A204.1 (cell line): ENCODE results near the gene TEKTIP1.
"Not testable (repeated sequence)": the region's sequence is repeated elsewhere in the genome, so short reads cannot be mapped to it uniquely, and the experiment has no call there.

Experiments
- FAIRE-seq: peaks from 2 replicates; lab custom pipeline; 2012; peaks lifted over from hg19 to GRCh38; lab: Jason Lieb, UNC

The TEKTIP1 gene

DNA sequence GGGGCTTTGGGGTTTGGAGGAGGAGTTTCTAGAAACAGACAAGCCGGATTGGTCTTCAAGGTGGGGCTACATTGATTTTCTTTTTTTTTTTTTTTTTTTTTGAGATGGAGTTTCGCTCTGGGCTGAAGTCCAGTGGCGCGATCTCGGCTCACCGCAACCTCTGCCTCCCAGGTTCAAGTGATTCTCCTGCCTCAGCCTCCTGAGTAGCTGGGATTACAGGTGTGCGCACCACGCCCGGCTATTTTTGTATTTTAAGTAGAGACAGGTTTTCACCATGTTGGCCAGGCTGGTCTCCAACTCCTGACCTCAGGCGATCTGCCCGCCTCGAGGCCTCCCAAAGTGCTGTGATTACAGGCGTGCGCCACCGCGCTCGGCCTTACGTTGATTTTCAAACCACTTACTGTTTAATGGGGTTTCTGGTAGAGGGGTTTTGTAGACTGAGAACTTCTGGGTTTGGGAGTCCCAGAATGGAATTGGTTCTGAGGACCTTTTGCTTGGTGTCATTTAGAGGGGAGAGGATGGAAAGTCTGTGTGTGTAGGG, 30.8 kb upstream of the TEKTIP1 start:
- not testable (repeated sequence) for FAIRE-seq

DNA sequence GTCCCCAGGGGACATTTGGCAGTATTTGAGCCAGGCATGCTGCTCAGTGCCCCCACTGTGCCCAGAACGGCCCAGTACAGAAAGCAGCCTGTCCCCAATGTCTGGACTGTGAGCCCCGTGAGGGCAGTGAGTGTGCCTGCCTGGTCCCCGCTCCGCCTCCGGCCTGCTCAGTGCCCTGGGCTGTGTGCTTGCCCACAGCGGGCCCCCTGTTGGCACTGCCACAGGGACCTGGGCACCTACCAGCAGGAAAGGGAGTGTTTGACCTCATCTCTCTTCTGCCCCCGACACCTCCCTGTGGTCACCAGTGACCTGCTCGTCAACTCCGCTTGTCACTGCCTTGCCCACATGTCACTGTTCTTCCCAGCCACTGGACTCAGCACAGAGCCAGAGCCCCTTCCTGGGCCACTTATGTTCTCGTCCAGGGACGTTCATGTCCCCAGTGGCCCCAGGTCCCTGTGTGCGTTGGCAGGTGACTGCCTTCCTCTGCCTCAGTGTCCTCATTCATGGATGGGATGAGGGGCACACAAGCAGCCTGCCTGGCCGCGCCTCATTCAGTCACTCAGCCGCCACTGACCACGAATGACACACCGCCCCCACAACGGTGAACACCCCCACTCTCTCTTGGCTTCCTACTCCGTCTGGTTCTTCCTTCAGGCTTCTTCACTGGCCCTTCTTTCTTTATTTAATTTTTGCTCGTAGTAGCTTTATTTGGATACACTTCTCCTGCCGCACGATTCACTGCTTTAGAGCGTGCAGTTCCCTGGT, 30.0 kb upstream of the TEKTIP1 start:
- no peak for FAIRE-seq

DNA sequence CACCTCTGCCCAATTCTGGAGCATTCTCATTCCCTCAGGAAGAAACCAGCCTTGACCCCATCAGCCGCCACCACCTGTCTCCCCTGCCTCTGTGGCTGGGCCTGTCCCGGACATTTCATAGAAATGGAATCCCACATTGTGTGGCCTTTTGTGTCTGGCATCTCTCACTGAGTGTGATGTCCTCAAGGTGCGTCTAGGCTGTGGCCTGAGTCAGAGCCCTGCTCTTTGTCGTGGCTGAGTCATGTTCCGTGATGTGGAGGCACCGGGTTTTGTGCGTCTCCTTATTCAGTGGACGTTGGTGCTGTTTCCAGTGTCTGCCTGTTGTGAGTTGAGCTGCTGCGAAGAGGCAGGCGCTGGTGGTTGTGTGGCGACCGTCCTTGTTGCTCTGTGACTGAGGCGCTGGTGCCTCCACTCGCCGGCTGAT, 29.4 kb upstream of the TEKTIP1 start:
- no peak for FAIRE-seq

DNA sequence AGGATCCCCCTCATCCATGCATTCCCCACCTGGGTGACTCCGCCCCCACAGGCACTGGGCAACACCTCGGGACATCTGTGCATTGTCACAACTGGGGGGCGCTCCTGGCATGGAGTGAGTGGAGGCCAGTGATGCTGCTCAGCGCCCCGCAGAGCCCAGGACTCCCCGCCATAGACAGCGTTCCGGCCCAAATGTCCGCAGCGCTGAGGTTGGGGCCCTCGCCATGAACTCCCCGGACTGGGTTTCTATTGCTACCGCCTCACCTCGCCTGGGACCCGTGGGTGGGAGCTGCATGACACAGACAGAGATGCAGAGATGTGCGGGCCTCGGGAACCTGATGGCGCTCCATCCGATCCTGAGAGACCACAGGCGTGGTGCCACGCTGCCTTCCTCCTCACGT, 28.2 kb upstream of the TEKTIP1 start:
- no peak for FAIRE-seq

DNA sequence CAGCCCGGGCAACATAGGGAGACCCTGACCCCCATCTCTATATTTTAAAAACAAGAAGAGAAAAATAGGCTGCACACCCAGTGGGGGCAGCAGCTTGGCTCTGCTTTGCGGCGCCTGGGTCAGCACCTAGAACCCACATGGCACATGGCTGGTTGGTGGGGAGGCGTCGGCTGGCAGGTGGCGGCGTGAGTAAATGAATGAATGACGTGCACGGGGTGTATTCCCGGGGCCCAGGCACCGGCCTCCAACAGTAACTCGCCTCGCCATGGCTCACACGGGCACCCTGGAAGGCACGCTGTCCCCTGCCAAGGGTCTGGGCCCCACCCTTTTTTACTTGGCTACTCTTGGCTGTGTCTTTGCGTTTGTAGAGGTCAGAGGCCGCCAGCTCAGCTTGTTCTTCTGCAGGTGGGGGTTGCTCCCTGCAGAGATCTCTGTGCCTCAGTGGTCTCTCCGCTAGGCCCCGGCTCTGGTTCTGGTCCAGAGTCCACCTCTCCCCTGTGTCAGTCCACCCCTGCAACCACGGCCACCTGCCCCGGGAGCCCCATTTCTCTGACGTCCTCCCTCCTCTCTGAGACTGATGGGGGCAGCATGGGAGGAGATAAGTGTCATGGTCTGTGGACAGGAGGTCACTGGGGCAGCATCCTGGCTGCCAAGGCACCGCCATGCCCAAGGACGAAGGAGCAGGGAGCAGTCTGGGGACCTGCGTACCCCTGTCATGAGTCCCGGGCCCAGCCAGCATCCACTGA, 27.3 kb upstream of the TEKTIP1 start:
- FAIRE-seq, result no peak

DNA sequence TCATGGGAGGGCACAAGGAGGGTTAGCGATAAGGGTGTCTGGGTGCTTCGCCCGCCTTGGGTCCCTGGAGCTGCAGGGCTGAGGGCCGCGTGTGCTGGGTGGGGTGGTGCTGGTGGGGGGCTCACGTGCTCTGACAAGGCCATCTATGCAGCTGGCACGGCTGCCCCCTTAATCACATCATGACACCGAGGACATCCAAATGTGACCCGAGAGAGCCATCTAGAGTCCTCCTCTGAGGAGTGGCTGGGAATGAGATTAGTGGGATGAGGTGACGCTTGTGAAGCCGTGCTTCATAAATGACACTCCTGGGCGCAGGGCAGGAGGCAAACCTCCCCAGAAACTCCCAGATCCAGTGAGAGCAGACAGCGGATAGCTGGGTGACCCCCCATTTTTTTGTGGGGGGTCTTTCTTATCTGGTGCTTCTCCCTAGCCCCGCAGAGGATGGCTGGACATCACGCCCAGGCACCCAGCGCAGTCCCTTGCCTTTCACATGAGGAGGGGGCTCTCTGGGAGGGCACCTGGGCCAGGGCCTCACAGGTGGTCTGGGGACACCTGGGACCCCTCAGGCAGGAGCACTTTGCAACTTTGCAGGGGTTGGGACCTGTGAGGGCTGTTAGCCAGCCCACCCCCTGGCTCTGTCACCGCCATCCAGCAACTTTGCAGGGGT, 26.3 kb upstream of the TEKTIP1 start:
- FAIRE-seq, result no peak

DNA sequence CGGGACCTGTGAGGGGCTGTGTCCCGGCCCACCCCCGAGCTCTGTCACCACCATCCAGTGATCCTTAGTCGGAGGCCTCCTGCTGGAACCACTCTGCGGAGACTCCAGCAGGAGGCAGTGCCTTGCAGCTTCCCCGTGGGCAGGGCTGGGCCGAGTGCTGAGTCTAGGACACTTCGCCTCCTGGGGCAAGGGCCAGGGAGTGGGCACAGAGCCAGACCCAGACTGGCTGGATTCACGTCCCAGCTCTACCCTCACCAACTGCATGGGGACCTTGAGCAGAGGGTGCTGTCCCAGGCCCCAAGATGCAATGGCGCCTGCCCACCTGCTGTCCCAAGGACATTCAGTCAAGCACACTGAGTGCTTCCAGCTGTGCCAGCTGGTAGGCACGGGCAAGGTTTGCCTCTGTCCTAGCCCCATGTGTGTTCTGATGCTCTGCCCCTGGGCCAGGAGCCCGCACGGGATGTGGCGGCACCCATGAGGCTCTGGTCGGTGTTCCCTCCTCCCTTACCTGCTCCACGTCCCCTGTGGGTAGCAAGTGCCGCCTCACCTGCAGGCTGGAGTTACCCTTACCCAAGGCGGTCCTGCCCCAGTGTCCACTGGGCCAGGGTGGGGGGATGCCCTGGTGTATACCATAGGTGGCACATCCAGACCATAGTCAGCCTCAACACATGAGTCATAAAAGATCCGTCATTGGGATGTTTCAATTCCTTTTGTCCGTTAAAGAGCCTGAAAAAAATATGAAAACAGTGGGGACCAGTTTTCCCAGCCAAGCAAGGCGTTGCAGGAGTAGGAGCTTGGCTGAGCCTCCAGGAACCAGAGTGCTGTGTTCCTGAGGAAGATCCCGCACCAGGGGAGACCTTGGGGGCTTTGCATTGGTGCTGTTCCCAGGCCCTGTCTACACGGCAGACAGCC, 25.5 kb upstream of the TEKTIP1 start:
- FAIRE-seq, result no peak

DNA sequence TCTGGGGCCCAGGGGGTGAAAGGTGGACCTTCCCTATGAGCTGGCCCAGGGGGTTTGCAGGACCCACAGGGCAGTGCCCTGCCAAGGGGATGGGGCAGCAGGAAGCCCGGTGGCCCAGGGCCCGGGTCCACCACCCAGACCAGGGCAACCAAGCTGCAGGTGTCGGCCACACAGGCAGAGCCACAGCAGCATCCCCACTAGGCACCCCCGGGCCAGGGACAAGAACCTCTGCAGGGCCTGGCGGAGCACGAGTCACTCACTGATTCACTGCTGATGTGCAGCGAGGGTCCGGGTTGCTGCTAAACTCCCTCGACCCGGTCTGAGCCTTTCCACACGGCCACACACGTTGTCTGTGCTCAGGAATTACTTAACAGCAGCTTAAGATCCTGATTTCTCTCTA, 24.0 kb upstream of the TEKTIP1 start:
- no peak for FAIRE-seq

DNA sequence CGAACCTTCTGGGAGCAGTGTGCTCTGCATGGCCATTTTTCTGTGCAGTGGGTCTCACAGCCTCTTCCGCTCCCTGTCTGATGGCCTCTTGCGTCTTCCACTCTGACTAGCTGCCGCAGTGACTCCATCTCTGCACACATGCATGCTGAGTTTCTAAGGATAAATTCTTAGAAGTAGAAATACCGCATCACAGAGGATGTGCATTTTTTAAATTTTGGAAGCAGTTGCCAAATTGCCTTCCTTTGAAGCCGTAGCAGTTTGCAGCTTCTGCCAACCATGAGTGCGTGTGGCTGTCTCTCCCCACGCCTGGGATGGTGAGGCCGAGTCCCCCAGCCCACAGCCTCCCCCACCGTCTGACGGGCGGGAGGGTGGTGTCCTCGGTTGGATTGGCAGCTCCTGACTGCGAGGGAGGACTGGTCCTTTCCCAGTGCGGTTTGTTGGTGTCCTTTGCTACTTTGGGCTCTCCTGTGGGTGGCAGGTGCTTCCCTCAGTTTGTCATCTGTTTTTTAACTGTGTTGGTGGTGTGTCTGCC, 23.0 kb upstream of the TEKTIP1 start:
- no peak for FAIRE-seq

DNA sequence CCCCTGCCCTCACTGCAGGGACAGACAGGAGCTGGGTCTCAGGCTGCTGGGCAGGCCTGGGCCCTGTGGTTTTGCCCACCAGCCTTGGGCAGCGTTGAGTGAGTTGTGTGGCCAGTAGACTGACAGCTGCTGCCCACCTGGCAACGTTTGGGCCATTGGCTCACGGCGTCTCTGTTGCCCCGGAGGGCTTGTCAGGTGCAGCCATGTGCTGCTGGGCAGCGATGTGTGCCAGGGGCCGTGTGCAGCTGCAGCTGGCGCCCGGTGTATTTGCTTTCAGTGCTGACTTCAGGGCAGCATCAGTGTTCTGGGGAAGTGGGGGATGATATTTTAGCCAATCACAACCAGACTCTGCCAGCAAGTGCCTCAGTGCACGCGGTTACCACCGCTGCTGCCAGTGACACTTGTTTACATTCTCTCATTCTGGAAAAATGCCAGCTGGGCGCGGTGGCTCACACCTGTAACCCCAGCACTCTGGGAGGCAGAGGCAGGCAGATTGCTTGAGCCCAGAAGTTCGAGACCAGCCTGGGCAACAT, 22.2 kb upstream of the TEKTIP1 start:
- no peak for FAIRE-seq

DNA sequence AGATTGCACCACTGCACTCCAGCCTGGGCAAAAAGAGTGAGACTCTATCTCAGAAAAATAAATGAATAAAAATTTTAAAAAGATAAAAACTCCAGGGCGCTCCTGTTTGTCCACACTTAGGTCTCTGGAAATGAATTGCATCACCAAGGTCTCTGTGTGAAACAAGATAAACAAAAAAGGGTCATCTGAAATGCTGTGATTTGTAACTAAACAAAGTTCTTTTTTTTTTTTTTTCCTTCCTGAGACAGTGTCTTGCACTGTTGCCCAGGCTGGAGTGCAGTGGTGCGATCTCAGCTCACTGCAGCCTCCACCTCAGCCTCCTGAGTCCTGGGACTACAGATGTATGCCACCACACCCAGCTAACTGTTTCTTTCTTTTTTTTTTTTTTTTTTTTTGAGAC, 21.3 kb upstream of the TEKTIP1 start:
- no peak for FAIRE-seq

DNA sequence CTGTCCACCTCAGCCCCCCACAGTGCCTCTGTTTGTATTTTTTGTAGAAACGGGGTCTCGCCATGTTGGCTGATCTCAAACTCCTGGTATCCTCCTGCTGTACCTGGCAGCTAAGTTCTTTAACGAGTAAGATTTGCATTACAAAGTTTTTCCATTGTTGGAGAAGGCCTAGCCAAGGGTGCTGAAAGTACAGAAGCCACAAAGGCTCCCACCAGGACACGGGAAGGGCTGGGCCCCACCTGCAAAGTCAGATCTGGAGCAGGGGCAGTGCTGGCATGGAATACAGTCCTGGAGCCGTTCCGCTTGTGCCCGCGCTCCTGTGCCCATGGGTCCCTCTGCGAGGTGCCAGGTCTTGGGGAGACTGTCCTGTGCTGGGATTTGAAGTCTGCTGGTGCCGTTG, 20.7 kb upstream of the TEKTIP1 start:
- FAIRE-seq, result no peak

DNA sequence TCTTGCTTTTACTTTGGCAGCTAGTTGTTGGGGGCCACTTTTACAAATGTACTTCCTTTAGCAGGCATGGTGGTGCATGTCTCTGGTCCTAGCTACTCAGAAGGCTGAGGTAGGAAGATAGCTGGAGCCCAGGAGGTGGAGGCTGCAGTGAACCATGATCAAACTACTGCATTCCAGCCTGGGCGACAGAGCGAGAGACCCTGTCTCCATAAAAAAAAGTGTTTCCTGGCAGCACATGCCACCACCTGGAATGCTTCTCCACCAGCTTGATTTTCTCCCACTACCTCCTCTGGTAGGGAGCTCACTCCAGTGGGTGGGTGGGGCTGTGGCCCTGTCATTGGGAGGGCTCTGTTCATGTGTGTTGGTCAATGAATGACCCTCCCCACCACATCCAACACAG, 20.3 kb upstream of the TEKTIP1 start:
- FAIRE-seq, result no peak

DNA sequence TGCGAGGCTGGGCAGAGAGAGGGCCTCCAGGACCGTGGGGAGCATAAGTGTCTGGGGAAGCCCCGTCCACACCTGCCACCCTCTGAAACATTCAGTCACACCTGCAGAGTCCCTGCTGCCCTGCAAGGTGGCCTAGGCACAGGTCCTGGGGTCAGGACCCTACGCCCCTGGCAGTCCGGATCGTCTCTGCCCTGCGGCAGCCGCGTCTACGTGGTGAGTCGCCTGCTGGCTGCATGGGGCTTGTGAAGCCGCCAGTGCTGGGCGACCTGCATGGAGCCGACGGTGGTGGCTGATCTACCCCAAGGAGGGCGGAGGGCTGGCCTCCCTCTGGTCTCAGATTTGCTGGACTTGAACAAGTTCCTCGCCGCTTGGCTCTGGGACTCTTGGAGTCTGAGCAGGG, 19.8 kb upstream of the TEKTIP1 start:
- FAIRE-seq, result no peak

DNA sequence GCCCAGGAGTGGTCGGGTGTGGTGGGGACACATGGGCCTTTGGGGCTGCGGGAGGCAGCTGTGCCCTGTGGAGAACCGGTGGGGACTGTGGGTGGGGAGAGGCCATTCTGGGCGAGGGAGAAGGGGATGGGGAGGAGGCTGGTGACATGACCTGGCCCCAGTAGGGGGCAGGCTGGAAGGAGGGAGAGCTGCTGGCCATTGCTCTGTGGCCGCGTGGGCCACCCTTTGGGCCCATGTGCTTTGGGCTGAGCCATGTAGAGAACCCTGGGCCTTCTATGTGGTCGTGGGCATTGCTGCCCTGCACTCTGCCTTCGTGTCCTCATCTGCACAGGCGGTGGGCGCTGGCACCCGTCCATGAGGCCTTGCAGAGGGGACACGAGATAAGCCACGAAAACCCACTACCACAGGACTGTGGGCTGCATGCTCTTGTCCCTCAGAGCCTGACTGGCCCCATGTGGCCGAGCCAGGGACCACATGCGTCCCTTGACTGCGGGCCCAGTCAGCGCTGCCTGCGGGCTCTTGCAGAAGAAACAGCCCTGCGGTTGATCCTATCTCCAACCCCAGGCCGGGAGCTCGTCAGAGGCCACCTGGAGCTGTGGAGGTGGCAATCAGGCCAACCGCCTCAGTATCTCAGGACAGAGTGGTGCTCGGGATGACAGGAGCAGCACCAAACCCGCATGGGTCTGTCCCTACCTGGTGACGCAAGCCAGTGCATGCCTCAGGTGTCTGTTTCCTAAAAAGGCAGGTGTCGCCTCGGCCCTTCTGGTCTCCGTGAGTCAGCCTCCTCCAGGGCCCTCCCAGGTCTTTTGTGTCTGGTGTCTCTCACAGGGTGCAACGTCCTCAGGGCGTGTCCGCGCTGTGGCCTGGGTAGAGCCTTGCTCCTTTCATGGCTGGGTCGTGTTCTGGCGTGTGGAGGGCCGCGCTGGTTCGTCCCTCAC, 18.5 kb upstream of the TEKTIP1 start:
- no peak for FAIRE-seq

DNA sequence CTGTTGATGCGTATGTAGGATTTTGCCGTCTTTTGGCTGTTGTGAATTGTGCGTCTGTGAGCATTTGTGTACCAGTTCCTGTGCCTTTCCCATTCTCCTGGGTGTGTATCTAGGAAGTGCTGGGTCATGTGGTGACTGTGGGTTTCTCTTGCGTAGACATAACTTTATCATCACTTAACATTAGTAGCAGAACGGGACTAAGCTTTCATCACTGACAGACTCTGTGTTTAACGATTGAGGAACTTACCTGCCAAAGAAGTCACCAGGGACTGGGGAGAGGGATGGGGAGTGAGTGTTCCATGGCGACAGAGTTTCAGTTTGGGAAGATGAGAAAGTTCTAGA, 17.9 kb upstream of the TEKTIP1 start:
- no peak for FAIRE-seq

DNA sequence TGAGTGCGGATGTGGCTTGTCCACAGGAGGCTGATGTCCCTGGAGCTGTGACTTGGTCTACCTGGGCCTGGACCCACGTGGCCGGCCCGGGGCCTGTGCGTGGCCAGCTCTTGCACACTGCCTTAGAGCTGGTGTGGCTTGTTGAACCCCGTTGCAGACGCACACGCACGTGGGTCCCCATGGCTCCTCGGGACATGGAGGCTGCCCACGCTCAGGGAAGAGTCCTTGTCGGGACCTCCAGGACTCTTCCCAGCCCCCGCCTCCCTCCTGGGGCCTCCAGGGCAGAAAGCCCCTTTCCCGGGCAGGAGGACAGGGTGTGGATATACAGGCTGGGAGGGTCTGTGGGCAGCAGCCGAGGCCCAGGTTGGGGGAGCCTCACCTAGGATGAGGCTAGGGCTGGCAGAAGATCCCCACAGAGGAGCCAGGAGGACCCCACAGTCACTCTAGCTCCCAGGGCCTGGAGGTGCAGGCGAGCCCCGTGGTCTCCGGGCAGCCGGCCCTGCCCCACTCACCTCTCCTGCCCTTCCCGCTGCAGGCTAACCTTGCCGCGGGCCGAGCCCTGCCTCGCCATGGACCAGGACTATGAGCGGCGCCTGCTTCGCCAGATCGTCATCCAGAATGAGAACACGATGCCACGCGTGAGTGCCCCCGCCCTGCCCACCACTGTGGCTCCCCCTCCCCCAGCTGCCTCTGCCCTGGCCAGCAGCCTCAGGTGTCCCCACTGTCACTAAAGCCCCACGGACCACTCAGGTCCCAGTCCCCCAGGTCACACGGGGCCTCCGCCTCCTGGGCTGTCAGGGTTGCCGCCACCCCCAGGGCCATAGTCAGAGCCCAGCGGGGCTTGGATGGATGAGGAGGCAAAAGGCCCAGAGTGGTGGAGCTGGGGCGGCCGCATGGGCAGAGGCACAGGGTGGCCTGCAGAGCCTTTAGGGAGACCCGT, 16.3 kb upstream of the TEKTIP1 start:
- FAIRE-seq, result no peak

DNA sequence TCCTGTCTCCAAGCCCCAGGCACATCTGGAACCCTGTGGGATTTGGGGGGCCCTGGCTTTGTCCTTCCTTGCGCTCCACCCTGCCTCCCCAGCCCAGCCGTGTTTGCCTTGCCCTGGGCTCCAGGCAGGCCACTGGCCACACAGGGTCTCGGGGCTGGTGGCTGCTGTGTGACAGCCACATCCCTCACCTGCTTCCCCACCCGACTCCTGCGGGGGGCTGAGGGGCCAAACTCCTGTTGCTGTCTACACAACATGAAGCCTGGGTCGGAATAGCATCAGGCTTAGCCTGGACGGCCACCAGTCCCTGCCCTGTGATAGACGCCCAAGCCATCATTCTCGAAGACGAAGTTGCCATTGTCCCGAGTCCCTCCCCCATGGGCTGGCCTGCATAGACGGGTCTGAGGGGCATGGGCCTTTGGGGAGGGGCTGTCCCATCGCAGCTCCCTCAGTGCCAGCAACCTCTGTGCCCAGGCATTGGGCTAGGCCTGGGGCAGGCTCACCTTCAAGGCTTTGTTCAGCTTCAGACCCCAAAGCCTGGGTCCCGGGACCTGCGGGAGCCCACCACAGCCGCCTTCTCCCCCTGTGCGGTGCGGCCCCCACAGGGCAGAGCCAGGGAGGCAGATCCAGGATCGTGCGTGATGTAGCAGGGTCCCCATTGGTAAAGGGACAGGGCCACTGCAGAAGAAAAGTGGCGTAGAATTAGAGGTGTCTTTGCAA, 15.5 kb upstream of the TEKTIP1 start:
- no peak for FAIRE-seq
